Kidney tubule cell (primary cell): Measurements from ENCODE around the gene DPYD.

Source experiments
- DNase-seq: peaks from one replicate; pipeline ENCODE4 v3.0.0-alpha.2; 2018; ENCODE audit warnings: low spot score

Gene DPYD

DNA sequence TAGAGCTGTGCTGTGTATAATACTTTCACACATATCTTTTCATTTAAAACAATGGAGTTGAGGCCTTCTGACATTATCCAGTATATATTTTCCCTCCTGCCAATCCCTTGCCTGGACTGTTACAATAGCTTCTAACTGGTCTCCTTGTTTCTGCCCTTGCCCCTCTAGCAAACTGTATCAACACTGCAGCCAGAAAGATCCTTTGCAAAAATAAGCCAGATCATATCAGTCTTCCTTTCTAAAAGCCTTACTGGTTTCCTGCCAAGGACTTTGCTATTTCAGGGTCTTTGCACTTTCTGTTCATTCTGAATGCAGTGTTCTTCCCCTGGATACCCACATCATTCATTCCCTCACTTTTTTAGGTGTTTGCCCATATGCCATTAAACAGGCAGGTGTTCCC is 829.2 kb downstream of the DPYD start:
- DNase-seq = no peak

DNA sequence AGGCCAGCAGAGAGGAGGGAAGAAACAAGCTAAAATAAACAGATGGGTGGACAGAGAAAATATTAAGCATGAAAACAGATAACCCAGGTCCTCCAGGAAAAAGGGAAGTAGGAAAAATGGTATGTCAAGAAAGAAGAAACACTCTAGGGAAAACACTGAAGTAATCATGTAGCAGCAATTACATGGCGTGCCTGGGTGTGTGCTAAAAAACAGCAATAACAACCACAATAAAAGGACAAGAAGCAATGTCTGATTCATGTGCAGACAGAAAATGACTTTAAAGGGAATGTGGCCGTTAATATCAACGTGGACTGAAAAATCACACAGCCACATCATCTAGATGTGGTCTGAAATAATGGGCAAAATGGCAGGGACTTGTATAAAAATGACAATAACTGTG is 829.6 kb downstream of the DPYD start:
- DNase-seq = no peak

DNA sequence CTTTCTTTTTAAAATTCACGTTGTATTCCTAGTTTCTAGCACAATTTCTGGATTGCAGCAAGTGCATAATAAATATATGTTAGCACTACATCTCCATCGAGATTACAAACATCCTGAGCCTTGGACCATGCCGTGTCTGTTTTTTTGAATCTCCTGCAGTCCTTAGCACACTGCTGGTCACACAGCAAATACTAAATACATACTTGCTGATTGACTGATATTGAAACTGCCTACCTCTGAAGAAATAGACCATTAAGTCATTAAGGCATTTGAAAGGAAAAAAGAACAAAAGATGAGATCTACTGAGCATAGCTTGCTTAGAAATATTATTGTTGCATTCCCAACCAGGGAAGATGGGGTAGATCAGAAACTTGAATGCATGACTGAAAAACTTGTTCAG is 830.1 kb downstream of the DPYD start:
- no peak for DNase-seq

DNA sequence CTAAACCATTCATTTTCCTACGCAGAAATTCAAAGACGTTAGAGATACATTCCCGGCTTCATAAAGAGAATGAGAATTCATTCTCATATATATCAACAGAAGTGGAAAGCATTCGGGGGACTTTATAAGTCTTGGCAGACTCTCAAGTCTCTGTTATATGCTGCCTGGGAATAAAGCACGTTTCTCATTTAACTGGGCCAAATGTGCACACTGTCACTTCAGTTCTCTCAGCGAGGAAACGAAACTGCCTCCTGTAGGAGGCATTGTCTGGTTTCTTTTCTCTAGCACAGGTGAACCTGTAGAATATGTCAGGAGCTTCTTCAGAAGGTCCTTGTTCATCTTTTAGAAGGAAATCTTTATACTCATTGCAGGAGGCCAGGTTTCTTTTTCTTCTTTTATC is 831.7 kb downstream of the DPYD start:
- DNase-seq = no peak

- no peak for DNase-seq
These were observed 832.4 kb downstream of the DPYD start for GRCh38 chr1:97088391-97088790.

DNA sequence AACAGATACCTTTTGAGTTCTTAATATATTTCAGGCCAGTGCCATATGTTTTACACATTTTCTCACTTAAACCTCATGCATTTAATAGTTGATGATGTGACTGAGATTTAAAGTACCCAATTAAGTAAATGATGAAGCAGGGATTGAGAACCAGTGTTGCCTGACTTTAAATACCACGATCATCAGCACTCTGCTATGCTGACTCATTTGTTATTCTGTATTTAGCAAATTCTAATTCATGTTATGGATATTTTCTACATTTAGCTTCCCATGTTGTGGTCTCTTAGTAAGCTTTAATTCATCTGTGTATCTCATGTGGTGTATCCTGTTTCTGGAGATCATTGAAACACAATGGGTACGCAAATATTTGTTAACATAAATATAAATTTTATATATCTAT is 836.3 kb downstream of the DPYD start:
- DNase-seq = no peak

DNA sequence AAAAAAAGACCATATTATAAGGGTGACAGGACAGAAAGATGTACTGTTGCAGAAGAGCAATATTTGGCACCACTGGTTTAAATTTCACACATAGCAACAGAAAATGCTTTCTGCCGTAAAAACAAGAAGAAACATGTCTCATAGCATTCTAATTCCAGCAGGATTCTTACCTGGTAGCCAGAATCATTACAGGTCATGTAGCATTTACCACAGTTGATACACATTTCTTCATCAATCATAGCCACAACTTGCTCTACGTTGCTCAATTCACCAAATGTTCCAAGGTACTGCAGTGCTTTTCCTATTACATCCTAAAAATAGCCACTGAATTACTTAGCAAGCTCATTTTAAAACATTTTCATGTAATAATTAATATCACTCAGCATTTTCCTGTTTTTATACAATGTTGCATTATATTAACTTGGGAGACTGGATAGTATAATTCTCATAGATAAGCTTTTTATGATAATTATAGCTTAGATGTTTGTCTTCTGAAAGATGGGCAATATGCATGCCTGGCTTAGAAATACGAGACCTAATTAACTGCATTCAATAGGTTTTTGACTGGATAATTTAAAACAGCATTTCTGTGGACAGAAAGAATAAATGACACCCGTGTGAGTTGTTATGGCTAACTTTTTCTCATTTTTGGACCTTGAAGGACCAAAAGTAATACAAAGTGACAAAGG is 838.5 kb downstream of the DPYD start:
- no peak for DNase-seq

DNA sequence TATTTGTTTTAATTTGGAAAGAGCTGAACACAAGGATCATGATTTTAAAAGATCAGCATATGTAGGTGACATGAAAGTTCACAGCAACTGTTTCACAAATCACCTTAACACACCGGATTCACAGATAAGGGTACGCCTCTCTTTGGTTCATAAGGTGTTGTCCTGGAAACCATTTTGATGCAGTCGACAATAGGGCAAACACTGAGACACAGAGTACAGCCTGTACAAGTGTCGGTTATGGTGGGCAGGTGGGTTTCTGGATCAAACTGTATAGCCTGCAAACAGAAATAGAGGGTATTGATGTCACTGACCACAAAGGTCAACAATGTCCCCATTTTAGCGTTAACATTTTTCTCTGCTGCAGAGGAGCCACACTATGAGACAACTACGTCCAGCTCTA is 842.0 kb downstream of the DPYD start:
- no peak for DNase-seq

DNA sequence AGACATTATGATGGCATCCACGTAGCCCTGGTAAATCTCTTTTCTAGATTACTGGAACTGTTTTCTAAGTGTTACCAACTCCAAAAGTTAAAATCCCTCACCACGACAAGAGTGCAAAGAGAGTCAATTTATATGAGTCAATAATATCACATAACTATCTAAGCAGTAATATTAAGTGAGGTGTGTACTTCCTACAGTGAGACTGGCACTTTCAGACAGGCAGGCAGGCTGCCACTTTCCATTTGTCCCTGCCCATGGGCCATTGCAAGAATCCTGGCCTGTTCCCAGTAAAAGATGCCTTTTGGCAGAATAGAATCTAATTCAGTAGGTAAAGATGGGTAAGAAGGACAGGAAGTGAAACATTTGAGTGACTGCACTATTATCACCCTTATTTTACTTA is 843.6 kb downstream of the DPYD start:
- no peak for DNase-seq

GRCh38 chr1:97074771-97075170 is 846.1 kb downstream of the DPYD start:
- DNase-seq = peak; percentile 41

DNA sequence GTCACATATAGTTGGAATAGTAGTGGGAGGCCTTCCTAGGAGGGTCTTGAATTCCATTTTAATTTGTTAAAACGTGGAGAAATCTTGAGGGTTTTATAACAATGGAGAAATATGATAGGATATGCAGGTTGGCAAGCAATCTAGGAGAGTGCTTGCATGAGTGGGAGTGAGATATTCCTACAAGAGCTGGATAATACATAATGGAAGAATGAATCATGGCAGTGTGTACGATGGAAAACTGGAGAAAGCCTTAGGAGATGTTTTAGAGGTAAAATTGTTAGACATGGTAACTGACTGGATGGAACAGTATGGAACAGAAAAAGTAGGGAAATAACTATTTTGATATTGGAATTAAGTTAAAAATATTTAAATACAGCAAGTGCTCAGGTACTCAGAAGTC is 846.9 kb downstream of the DPYD start:
- DNase-seq = no peak

GRCh38 chr1:97073169-97073568 is 847.7 kb downstream of the DPYD start:
- DNase-seq = no peak

DNA sequence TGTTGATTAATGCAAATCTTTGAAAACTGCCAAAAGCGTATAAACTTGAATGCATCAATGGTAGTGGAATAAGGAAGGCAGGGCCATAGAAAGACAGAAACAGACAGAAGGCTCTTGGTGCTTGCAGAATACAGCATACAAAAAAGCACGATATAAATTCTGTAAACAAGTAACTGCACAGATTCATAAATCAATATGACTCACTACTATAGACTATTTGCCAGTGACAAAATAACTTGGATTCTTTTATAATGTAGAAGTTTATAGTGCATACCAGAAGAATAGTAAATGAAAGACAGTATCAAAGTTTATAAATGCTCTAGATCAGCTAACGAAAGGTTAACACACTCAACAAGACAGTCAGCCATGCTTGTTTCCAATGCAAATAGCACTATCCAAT is 849.7 kb downstream of the DPYD start:
- no peak for DNase-seq

GRCh38 chr1:97070376-97070775 is 850.5 kb downstream of the DPYD start:
- DNase-seq = no peak

DNA sequence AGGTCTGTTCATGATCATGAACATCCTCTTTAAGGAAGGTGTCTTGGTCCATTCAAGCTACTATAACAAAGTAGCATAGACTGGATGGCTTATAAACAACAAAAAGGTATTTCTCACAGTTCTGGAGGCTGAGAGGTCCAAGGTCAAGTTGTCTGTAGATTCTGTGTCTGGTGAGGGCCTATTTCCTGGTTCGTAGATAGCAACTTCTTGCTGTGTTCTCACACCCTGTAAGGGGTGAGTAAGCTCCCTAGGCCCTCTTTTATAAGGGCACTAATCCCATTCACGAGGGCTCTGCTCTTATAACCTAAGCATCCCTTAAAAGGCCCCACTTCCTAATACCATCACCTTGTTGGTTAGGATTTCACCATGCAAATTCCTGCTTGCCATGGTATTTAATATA is 851.5 kb downstream of the DPYD start:
- DNase-seq = no peak

- no peak for DNase-seq
These were observed 854.0 kb downstream of the DPYD start for GRCh38 chr1:97066860-97067259.

- no peak for DNase-seq
These were observed 857.3 kb downstream of the DPYD start for GRCh38 chr1:97063532-97063931.

- no peak for DNase-seq
These were observed 859.2 kb downstream of the DPYD start for GRCh38 chr1:97061604-97062003.

DNA sequence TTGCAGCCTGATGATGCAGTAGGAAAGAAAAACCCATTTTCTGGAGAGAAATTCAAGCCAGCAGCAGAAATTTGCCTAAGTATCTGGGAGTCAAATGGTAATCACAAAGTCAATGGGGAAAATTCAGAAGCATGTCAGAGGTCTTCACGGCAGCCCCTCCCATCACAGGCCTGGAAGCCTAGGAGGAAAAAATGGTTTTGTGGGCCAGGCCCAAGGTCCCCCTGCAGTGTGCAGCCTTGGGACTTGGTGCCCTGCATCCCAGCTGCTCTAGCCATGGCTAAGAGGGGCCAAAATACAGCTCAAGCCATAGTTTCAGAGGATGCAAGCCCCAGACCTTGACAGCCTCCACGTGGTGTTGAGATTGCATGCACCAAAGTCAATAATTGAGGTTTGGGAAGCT is 864.4 kb downstream of the DPYD start:
- no peak for DNase-seq

DNA sequence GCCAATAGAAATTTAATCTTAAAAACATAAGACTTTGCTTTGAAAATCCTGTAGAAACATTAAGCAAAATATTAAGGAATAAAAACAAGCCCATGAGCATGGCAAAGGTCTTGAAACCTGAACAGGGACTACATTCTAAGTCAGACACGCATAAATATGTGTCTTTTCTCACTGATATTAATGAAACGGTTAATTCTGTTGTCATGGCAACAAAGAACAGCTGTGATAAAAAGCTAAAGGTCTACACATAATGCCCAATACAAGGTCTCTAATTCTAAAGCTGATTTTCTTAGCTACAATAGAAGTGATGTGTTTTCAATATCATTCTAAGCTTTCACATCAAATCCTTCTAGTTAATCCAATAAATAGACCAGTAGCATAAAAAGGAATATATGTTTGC is 867.6 kb downstream of the DPYD start:
- DNase-seq = no peak

DNA sequence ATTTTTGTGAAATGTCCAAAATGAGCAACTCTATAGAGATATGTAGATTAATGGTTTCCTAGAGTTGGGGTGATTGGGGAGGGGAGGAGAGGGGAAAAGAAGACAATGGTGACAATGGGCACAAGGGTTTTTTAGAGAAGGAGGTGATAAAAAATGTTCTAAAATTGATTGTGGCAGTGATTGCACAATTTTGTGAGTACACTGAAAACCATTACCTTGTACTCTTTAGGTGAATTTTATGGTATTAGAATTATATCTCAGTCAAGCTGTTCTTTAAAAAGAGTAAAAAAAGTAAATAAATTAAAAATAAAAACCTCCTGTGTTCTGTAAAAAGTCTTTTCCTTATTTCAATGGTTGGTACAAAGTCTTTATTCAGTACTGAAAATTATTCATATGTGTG is 869.0 kb downstream of the DPYD start:
- DNase-seq = no peak

- no peak for DNase-seq
These were observed 870.3 kb downstream of the DPYD start for GRCh38 chr1:97050506-97050905.

- DNase-seq = no peak
These were observed 873.4 kb downstream of the DPYD start for GRCh38 chr1:97047421-97047793.

DNA sequence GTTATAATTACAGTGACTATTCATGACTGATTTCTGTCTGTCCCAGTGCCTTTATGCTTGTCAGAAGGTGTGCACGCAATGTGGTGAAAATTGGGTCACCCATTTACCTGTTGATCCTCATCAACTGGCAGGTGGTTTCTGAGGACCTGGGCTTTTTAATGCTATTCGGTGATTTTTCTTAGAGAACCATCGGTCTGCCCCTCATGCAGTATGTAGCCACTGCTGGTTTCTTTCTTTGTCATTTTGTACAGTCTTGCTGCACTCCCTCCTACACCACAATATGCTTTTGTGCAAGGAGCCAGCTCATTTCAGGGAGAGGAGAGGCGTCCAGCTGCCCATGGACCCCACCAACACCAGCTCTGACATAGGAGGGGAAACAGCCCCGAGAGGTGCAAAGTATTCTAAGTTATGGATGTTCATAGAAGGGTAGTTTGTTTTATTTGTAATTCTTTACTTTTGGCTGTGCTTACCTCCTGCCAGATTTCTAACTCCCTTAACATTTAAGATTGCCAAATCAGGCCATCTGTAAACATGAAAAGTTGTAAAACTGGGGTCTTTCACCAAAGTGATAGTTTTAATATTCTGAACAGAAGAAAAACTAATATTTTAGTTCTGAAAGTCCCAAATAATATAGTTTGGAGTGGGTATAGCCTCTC is 873.9 kb downstream of the DPYD start:
- DNase-seq = no peak
